Germinal center (tissue), 1 donor: Measurements from ENCODE around the gene VPS72.
"Not testable (repeated sequence)": the region's sequence is repeated elsewhere in the genome, so short reads cannot be mapped to it uniquely, and the experiment has no call there.

ENCODE experiments used
- DNase-seq: peaks from one replicate; pipeline ENCODE4 v3.0.0; 2012; ENCODE audit warnings: mixed read lengths, low spot score

VPS72 gene

GRCh38 chr1:151189637-151190445 is at the start of gene VPS72:
TSS of gene VPS72 (minus strand) at chr1:151190197. CDS start at chr1:151190121, 76 bp downstream.
- peak; percentile 90 for DNase-seq

GRCh38 chr1:151238467-151238739 is 48.4 kb upstream of the VPS72 start:
- DNase-seq, result no peak

- DNase-seq, result peak; percentile 19
Measured at GRCh38 chr1:151237678-151238466, 47.9 kb upstream of the VPS72 start.

GRCh38 chr1:151235235-151235634 is 45.2 kb upstream of the VPS72 start:
- no peak for DNase-seq

GRCh38 chr1:151222130-151222529 is 32.1 kb upstream of the VPS72 start:
- DNase-seq, result no peak

- DNase-seq, result no peak
Measured at GRCh38 chr1:151221616-151222015, 31.6 kb upstream of the VPS72 start.

GRCh38 chr1:151213560-151213959 is 23.6 kb upstream of the VPS72 start:
- no peak for DNase-seq

- DNase-seq, result no peak
Measured at GRCh38 chr1:151211972-151212705, 22.1 kb upstream of the VPS72 start.

- no peak for DNase-seq
Measured at GRCh38 chr1:151210830-151211229, 20.8 kb upstream of the VPS72 start.

- not testable (repeated sequence) for DNase-seq
Measured at GRCh38 chr1:151205381-151205965, 15.5 kb upstream of the VPS72 start.

- no peak for DNase-seq
Measured at GRCh38 chr1:151199873-151200581, 10.0 kb upstream of the VPS72 start.

GRCh38 chr1:151198254-151199127 is 8.5 kb upstream of the VPS72 start, which contains the start of gene PIP5K1A:
TSS of gene PIP5K1A (plus strand) at chr1:151198552. CDS start at chr1:151198997, 445 bp downstream.
- DNase-seq, result peak; percentile 100

GRCh38 chr1:151197863-151198253 is 7.9 kb upstream of the VPS72 start:
- no peak for DNase-seq

GRCh38 chr1:151196292-151196800 is 6.3 kb upstream of the VPS72 start:
- DNase-seq, result peak; percentile 43

GRCh38 chr1:151194894-151195594 is 5.0 kb upstream of the VPS72 start:
- not testable (repeated sequence) for DNase-seq

GRCh38 chr1:151193856-151194255 is 3.9 kb upstream of the VPS72 start:
- DNase-seq, result no peak

- no peak for DNase-seq
Measured at GRCh38 chr1:151193304-151193703, 3.3 kb upstream of the VPS72 start.

- DNase-seq, result no peak
Measured at GRCh38 chr1:151192047-151192446, 2.0 kb upstream of the VPS72 start.

GRCh38 chr1:151188667-151189066 is 1.3 kb downstream of the VPS72 start:
- not testable (repeated sequence) for DNase-seq

- no peak for DNase-seq
Measured at GRCh38 chr1:151187205-151187604, 2.8 kb downstream of the VPS72 start.
